T-helper 2 cell treated with Interferon-gamma antibody and Interleukin-4, amounts not matched to agents 5 μg/mL and 100 μg/mL, for 36 hours (primary cell): ENCODE data around the gene SLC15A4.
"Not testable (repeated sequence)": the region's sequence is repeated elsewhere in the genome, so short reads cannot be mapped to it uniquely, and the experiment has no call there.

Source experiments
- DNase-seq: peaks from one replicate; pipeline ENCODE4 v3.0.0; 2021; ENCODE audit warnings: low spot score
- H3K27ac Mint-ChIP-seq: one replicate; pipeline ENCODE4 v1.8.0; 2021; ENCODE audit warnings: mild to moderate bottlenecking, mixed read lengths
- H3K27me3 Mint-ChIP-seq: one replicate; pipeline ENCODE4 v1.8.0; 2021; ENCODE audit warnings: low read depth, mixed read lengths
- H3K36me3 Mint-ChIP-seq: one replicate; pipeline ENCODE4 v1.8.0; 2021; ENCODE audit warnings: low read depth, mixed read lengths
- H3K4me1 Mint-ChIP-seq: one replicate; pipeline ENCODE4 v1.8.0; 2021; ENCODE audit warnings: low read depth, mixed read lengths
- H3K4me3 Mint-ChIP-seq: one replicate; pipeline ENCODE4 v1.8.0; 2022; ENCODE audit warnings: mild to moderate bottlenecking, moderate library complexity, mixed read lengths
- H3K9me3 Mint-ChIP-seq: one replicate; pipeline ENCODE4 v1.8.0; 2021; ENCODE audit warnings: mixed read lengths

Gene SLC15A4

DNA sequence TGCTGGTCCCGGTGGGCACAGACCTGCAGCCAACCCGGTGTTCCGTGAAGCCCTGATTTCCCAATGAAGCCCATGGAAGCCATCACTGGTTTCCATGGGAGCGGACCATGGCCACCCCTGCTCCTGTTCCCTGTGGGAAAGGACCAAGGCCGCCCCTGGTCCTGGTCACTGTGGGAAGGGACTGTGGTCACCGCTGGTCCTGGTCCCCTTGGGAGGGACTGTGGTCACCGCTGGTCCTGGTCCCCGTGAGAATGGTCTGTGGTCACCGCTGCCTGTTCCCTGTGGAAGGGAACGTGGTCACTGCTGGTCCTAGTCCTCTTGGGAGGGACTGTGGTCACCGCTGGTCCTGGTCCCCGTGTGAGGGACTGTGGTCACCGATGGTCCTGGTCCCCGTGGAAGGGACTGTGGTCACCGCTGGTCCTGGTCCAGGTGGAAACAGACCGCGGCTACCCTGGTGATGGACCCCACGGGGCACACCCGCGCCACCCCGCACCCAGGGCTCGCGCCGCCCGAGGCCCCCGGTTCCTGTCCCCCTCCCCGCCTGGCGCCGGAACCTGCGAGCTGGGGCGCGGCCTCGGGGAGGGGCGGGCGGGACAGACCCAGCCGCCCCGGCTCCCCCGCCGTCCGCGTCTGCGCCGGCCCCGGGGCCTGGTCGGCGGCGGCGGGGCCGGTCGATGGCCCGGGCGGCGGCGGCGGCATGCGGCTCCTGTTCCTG lies 29.3 kb upstream of the SLC15A4 start, which contains the start of gene GLT1D1:
Gene GLT1D1, plus strand, starts transcription at position 594 of the 715 bp plus-strand sequence. Its CDS starts 104 bp downstream, at position 698.
- Mint-ChIP-seq H3K27me3 (peaks cover 43% of the 10 kb centered on the region), H3K9me3 (no peaks in the 10 kb centered on the region), H3K27ac (no peak within 1 kb of the TSS), H3K36me3 (no peaks in the 10 kb centered on the region), H3K4me3 (peak within 1 kb of the TSS; percentile 61), H3K4me1 (no peaks in the 10 kb centered on the region)
- DNase-seq: no peak

GRCh38 chr12:128852026-128852698 lies 28.4 kb upstream of the SLC15A4 start:
- H3K9me3 Mint-ChIP-seq: no peaks in the 10 kb centered on the region
- no peaks in the 10 kb centered on the region for H3K4me1 Mint-ChIP-seq
- no peak for DNase-seq
- H3K27ac Mint-ChIP-seq: no peak overlapping the region
- H3K4me3 Mint-ChIP-seq: no peak overlapping the region
- no peaks in the 10 kb centered on the region for H3K36me3 Mint-ChIP-seq
- H3K27me3 Mint-ChIP-seq: peaks cover 43% of the 10 kb centered on the region

GRCh38 chr12:128851429-128851828 lies 27.7 kb upstream of the SLC15A4 start:
- H3K27me3 Mint-ChIP-seq: peaks cover 39% of the 10 kb centered on the region
- not testable (repeated sequence) for H3K4me3 Mint-ChIP-seq, H3K9me3 Mint-ChIP-seq, DNase-seq, H3K36me3 Mint-ChIP-seq, H3K4me1 Mint-ChIP-seq, H3K27ac Mint-ChIP-seq

- Mint-ChIP-seq H3K4me3 (no peak overlapping the region), H3K27ac (no peak overlapping the region), H3K36me3 (no peaks in the 10 kb centered on the region), H3K9me3 (no peaks in the 10 kb centered on the region), H3K27me3 (peaks cover 36% of the 10 kb centered on the region), H3K4me1 (no peaks in the 10 kb centered on the region)
- no peak for DNase-seq
Observed at GRCh38 chr12:128850400-128850799, 26.6 kb upstream of the SLC15A4 start.

GRCh38 chr12:128849806-128850205 lies 26.0 kb upstream of the SLC15A4 start:
- peaks cover 32% of the 10 kb centered on the region for H3K27me3 Mint-ChIP-seq
- H3K36me3 Mint-ChIP-seq, H3K27ac Mint-ChIP-seq, H3K4me1 Mint-ChIP-seq, DNase-seq, H3K4me3 Mint-ChIP-seq, H3K9me3 Mint-ChIP-seq: not testable (repeated sequence)

DNA sequence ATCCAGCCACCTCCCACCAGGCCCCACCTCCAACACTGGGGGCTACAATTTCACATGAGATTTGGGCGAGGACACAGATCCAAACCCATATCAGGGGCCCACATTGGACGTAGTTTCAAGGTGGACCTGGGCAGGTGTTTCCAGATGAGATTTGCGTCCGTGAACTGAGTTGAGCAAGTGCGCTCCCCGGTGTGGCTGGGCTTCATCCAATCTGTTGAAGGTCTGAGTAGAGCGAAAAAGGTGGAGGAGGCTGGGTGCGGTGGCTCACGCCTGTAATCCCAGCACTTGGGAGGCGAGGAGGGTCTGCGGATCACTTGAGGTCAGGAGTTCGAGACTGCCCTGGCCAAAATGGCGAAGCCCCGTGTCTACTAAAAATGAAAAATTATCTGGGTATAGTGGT lies 24.6 kb upstream of the SLC15A4 start:
- Mint-ChIP-seq H3K4me3 (no peak overlapping the region), H3K36me3 (no peaks in the 10 kb centered on the region), H3K9me3 (no peaks in the 10 kb centered on the region), H3K27me3 (peaks cover 24% of the 10 kb centered on the region), H3K27ac (no peak overlapping the region), H3K4me1 (peaks cover 2% of the 10 kb centered on the region)
- no peak for DNase-seq

- not testable (repeated sequence) for H3K4me1 Mint-ChIP-seq, H3K9me3 Mint-ChIP-seq, DNase-seq, H3K27ac Mint-ChIP-seq, H3K36me3 Mint-ChIP-seq, H3K4me3 Mint-ChIP-seq
- peaks cover 14% of the 10 kb centered on the region for H3K27me3 Mint-ChIP-seq
Observed at GRCh38 chr12:128846671-128847070, 22.9 kb upstream of the SLC15A4 start.

DNA sequence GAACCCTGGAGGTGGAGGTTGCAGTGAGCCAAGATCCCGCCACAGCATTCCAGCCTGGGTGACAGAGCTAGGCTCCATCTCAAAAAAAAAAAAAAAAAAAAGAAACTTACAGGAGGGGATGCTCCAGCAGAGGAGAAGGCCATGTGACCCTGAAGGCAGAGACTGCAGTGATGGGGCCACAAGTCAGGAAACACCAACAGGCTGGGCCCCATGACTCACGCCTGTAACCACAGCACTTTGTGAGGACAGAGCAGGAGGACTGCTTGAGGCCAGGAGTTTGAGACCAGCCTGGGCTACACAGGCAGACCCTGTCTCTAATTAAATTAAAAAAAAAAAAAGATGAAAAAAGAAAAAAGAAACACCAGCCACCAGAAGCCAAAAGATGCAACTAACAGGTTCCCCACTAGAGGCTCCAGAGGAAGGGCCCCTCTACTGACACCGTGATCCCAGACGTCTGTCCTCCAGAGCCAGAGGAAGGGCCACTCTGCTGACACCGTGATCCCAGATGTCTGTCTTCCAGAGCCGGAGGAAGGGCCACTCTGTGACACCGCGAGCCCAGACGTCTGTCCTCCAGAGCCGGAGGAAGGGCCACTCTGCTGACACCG lies 20.4 kb upstream of the SLC15A4 start:
- Mint-ChIP-seq H3K4me1 (peaks cover 12% of the 10 kb centered on the region), H3K9me3 (no peaks in the 10 kb centered on the region), H3K4me3 (no peak overlapping the region), H3K27ac (no peak overlapping the region), H3K36me3 (no peaks in the 10 kb centered on the region), H3K27me3 (peaks cover 5% of the 10 kb centered on the region)
- peak; percentile 51 for DNase-seq

DNA sequence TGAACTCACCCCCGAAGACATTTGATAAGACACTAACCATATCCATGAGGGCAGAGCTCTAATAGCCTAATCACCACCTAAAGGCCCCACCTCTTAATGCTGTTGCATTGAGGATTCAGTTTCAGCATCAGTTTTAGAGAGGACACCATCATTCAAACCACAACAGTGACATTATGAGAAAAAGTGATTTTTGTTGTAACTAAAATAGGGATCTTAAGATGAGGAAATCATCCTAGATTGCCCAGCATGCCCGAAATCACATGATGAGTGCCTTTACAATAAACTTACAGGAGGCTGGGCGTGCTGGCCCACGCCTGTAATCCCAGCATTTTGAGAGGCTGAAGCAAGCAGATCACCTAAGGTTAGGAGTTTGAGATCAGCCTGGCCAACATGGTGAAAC lies 19.8 kb upstream of the SLC15A4 start:
- DNase-seq: no peak
- no peak overlapping the region for H3K4me3 Mint-ChIP-seq
- H3K27me3 Mint-ChIP-seq: peaks cover 3% of the 10 kb centered on the region
- no peaks in the 10 kb centered on the region for H3K9me3 Mint-ChIP-seq
- peaks cover 12% of the 10 kb centered on the region for H3K4me1 Mint-ChIP-seq
- H3K36me3 Mint-ChIP-seq: no peaks in the 10 kb centered on the region
- no peak overlapping the region for H3K27ac Mint-ChIP-seq

DNA sequence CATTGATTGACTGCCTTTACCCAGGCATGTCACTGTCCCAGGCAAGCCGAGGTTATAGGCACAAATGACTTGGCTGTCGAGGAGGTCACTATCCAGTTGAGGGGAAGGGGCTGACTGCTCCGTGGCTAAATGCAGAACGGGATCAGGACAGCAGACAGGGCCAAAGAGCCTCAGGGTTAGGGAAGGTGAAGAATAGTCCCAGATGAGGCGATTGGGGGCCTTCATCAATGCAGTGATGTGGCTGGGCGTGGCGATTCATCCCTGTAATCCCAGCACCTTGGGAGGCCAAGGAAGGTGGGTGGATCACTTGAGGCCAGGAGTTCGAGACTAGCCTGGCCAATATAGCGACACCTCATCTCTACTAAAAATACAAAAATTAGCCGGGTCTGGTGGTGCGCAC lies 18.8 kb upstream of the SLC15A4 start:
- DNase-seq: no peak
- Mint-ChIP-seq H3K27ac (no peak overlapping the region), H3K27me3 (peaks cover 3% of the 10 kb centered on the region), H3K4me1 (peaks cover 12% of the 10 kb centered on the region), H3K9me3 (no peaks in the 10 kb centered on the region), H3K4me3 (no peak overlapping the region), H3K36me3 (no peaks in the 10 kb centered on the region)

GRCh38 chr12:128840862-128841468 lies 17.2 kb upstream of the SLC15A4 start:
- DNase-seq: no peak
- Mint-ChIP-seq H3K27me3 (peaks cover 3% of the 10 kb centered on the region), H3K4me1 (peaks cover 12% of the 10 kb centered on the region), H3K27ac (no peak overlapping the region), H3K36me3 (no peaks in the 10 kb centered on the region), H3K9me3 (no peaks in the 10 kb centered on the region), H3K4me3 (peak overlapping the region; percentile 0)

GRCh38 chr12:128839885-128840284 lies 16.1 kb upstream of the SLC15A4 start:
- H3K27me3 Mint-ChIP-seq, H3K36me3 Mint-ChIP-seq, H3K9me3 Mint-ChIP-seq, DNase-seq, H3K27ac Mint-ChIP-seq, H3K4me3 Mint-ChIP-seq: not testable (repeated sequence)
- peaks cover 12% of the 10 kb centered on the region for H3K4me1 Mint-ChIP-seq

- peaks cover 19% of the 10 kb centered on the region for H3K4me1 Mint-ChIP-seq
- no peaks in the 10 kb centered on the region for H3K27me3 Mint-ChIP-seq
- DNase-seq: no peak
- no peak overlapping the region for H3K4me3 Mint-ChIP-seq
- H3K36me3 Mint-ChIP-seq: no peaks in the 10 kb centered on the region
- peaks cover 3% of the 10 kb centered on the region for H3K9me3 Mint-ChIP-seq
- no peak overlapping the region for H3K27ac Mint-ChIP-seq
Observed at GRCh38 chr12:128833418-128833817, 9.7 kb upstream of the SLC15A4 start.

DNA sequence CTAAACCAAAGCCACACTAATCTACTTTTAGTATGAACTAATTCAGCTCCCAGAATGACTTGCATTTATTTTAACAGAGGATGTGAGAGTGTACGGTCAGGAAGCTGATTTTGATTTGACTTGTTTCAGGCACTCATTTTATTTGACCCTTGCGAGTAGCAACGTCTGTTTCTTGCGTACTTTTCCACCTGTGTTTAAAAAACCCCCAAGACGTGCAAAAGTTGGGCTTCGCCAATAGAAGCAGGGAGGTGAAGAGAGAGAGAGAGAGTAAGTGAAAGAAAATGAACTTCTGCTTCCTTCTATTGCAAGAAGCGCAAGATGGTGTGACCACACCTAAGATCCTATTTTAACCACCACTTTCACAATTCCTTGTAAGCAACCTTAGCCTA lies 6.7 kb upstream of the SLC15A4 start:
- Mint-ChIP-seq H3K36me3 (no peaks in the 10 kb centered on the region), H3K4me1 (peaks cover 19% of the 10 kb centered on the region), H3K27ac (peak overlapping the region; percentile 88), H3K9me3 (peaks cover 7% of the 10 kb centered on the region), H3K4me3 (peak overlapping the region; percentile 77), H3K27me3 (no peaks in the 10 kb centered on the region)
- peak; percentile 29 for DNase-seq
